Omental fat pad (tissue), 4 donors: ENCODE data around the gene TST. TPM values are rescaled to one million over a fixed set of nuclear protein-coding genes. Genes with fewer than 3 reads are reported as not detected.

ENCODE experiments used
- ATAC-seq: fragments of 150-250 bp; one replicate; pipeline ENCODE4 v1.9.1; 2016; ENCODE audit warnings: mild to moderate bottlenecking, moderate library complexity; ENCODE audit not compliant: low FRiP score
- DNase-seq: peaks from one replicate; pipeline ENCODE4 v3.0.0-alpha.2; 2019; ENCODE audit warnings: low spot score
- total RNA-seq, 4 donors: library from RNA; depleted of rRNA; stranded (reverse); fragments of >200 nt; gene quantifications; one replicate each; pipeline ENCODE4 v1.1.0, GENCODE V29; 2016
- TF ChIP-seq, protein P1 (sequence below), 3 donors: fragments of 450-650 bp; IDR thresholded peaks; one replicate each; pipeline ENCODE4 v1.5.1; 2016 to 2017; ENCODE audit warnings: antibody characterized with exemption in 3 of 3, mild to moderate bottlenecking in 3 of 3, moderate library complexity in 2 of 3

Gene TST
- total RNA-seq, 4 donors from 2014 or later = 45.4 to 141 (median 78.0) TPM

GRCh38 chr22:37007651-37008050 lies 11.6 kb downstream of the TST start:
- ATAC-seq (no peak), DNase-seq (no peak)
- TF ChIP-seq, protein P1, sequence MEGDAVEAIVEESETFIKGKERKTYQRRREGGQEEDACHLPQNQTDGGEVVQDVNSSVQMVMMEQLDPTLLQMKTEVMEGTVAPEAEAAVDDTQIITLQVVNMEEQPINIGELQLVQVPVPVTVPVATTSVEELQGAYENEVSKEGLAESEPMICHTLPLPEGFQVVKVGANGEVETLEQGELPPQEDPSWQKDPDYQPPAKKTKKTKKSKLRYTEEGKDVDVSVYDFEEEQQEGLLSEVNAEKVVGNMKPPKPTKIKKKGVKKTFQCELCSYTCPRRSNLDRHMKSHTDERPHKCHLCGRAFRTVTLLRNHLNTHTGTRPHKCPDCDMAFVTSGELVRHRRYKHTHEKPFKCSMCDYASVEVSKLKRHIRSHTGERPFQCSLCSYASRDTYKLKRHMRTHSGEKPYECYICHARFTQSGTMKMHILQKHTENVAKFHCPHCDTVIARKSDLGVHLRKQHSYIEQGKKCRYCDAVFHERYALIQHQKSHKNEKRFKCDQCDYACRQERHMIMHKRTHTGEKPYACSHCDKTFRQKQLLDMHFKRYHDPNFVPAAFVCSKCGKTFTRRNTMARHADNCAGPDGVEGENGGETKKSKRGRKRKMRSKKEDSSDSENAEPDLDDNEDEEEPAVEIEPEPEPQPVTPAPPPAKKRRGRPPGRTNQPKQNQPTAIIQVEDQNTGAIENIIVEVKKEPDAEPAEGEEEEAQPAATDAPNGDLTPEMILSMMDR (IDR thresholded peaks at IDR 0.05) = no peak

- TF ChIP-seq, protein P1 (IDR thresholded peaks at IDR 0.05) = no peak
- ATAC-seq = no peak
- peak; percentile 20 for DNase-seq
Measured at GRCh38 chr22:37002633-37003032, 16.6 kb downstream of the TST start.

DNA sequence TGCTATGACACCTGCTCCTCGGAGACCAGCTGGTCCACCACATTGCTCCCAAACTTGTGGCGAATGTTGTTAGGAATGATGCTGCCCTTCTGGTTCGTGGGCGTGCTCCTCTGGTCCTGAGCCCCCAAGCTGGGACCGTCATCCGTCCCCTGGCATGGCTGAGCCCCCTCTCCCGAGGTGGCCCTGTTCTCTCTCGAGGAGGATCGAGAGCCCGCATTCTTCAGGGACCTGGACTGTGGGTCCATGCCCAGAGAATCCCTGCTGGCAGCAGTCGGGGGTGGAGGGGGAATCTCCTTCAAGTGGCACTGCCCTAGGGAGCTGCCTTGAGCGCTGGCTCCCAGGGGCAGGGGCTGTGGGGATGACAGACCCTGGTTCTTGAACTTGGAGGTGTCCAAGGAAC lies 17.4 kb downstream of the TST start:
- ATAC-seq (no peak), DNase-seq (peak; percentile 14)
- TF ChIP-seq, protein P1 (IDR thresholded peaks at IDR 0.05) = no peak

GRCh38 chr22:37000676-37001534 lies 18.3 kb downstream of the TST start:
- ATAC-seq = no peak
- no peak for DNase-seq
- TF ChIP-seq, protein P1 (IDR thresholded peaks at IDR 0.05) = no peak

GRCh38 chr22:36999463-36999862 lies 19.8 kb downstream of the TST start:
- no peak for DNase-seq
- TF ChIP-seq, protein P1 (IDR thresholded peaks at IDR 0.05) = no peak
- ATAC-seq = no peak

DNA sequence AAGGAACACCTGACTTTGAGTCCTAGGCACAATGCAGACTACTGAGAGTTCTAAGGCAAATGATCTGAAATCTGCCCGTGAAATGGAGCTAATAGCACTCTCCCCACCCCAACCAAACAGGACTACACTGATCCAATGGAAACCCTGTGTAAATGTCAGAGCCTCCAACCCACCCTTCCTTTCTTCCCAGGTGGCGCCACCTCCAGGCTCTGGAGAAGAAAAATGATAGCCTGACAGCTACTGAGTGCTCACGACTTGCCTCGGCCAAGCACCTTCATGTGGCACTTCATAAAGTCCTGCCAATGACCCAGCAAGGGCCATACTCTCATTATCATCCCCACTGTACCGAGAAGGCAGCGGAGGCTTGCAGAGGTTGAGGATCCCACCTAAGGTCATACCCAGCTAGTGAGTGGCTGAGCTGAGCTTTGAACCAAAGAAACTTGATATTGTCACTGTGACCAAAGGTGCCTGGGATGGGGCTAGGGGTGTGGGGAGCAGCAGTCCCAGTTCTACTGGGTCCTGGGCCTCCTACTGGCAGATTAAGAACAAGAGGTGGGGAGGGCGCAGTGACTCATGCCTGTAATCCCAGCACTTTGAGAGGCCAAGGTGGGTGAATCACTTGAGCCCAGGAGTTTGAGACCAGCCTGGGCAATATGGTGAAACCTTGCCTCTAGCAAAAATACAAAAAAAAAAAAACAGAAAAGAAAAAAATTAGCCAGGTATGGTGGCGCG lies 20.5 kb downstream of the TST start:
- DNase-seq = peak; percentile 15
- no peak for ATAC-seq
- TF ChIP-seq, protein P1 (IDR thresholded peaks at IDR 0.05) = no peak
